Measurements from ENCODE around the gene RBMS1. TPM values are rescaled to one million over a fixed set of nuclear protein-coding genes. Genes with fewer than 3 reads are reported as not detected.

The RBMS1 gene
- total RNA-seq, 1 experiment from 2014 or later = 77.5 TPM

DNA sequence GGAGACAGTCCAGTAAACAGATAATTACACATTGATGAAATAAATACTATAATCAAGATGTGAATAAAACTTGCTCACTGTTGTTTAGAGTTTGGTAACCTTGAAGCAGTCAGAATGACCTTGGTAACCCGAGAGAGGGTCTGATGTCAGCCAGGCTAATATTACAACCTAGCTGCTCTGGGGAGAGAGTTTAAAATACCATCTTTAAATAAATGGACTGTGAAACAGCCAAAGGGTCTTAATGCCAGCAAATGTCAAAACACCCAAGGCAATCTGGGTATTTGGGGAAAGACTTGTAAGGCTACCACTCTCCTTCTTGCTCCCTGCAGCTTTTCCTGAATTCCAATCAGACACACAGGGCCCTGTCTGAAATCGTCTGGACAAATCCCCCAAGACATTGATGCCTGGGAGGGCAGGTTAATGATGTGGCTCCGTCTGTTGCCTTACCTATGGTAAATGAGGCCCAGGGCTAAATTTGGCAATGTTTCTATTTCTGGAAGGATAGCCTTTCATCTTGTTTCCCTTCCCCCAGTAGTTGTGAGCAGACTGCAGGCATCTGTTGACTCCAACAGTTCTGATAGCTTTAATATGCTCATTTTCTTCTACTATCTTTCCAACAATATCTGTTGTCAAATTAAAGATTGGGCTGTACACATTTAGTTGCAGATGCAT, 250.6 kb downstream of the RBMS1 start:
- H3K23me2 ChIP-seq (ENCODE audit: insufficient read length, low read depth, low read length, poor library complexity, severe bottlenecking) = no peaks in the 10 kb centered on the region
- no peak overlapping the region for H4K91ac ChIP-seq (ENCODE audit: insufficient read length, low read depth, low read length)
- H3K56ac ChIP-seq (ENCODE audit: insufficient read length, low read depth, low read length) = no peak overlapping the region
- H3K27me3 ChIP-seq (ENCODE audit: insufficient read depth, low read length) = no peaks in the 10 kb centered on the region; the same call in 1 of the 2 replicates
- no peak overlapping the region for H2BK15ac ChIP-seq (ENCODE audit: low read depth, low read length)
- no peak overlapping the region for H3K27ac ChIP-seq (ENCODE audit: insufficient read length, low read depth, low read length)
- no peak for DNase-seq
- no peak overlapping the region for H3K9ac ChIP-seq (ENCODE audit: extremely low read depth, insufficient read length, low read length)
- WGBS (ENCODE audit: extremely low coverage, insufficient read length, low lambda C conversion rate) = no CpG with 5 or more reads among the region's 3 CpGs
- no peak overlapping the region for H2AFZ ChIP-seq (ENCODE audit: low read length)
- H4K5ac ChIP-seq (ENCODE audit: insufficient read length, low read depth, low read length) = no peak overlapping the region
- no peak overlapping the region for H3K27ac Mint-ChIP-seq
- no peak overlapping the region for H3K23ac ChIP-seq (ENCODE audit: insufficient read length, low read depth, low read length)
- H3T11ph ChIP-seq (ENCODE audit: low read length) = no peak overlapping the region
- no peaks in the 10 kb centered on the region; a peak in 1 of 7 replicates for H3K36me3 Mint-ChIP-seq (ENCODE audit: insufficient read depth in 1 of 3, low read depth in 3 of 3)
- H3K14ac ChIP-seq (ENCODE audit: insufficient read depth, low read length) = no peak overlapping the region
- H3K4me2 ChIP-seq (ENCODE audit: insufficient read depth, insufficient read length, low read length) = no peak overlapping the region
- no peak overlapping the region for H3K4ac ChIP-seq (ENCODE audit: low read depth, low read length)
- no peaks in the 10 kb centered on the region for H4K20me1 ChIP-seq (ENCODE audit: control insufficient read depth, insufficient read depth, insufficient read length)
- H2BK5ac ChIP-seq (ENCODE audit: insufficient read length, low read length) = no peak overlapping the region
- no peak overlapping the region for H2AK5ac ChIP-seq (ENCODE audit: insufficient read length, low read length)
- no peaks in the 10 kb centered on the region for H3K4me1 ChIP-seq (ENCODE audit: insufficient read depth, low read length)
- no peaks in the 10 kb centered on the region; the same call in none of the 2 replicates for H3K27me3 Mint-ChIP-seq (ENCODE audit: low read depth)
- TF ChIP-seq, protein P1, sequence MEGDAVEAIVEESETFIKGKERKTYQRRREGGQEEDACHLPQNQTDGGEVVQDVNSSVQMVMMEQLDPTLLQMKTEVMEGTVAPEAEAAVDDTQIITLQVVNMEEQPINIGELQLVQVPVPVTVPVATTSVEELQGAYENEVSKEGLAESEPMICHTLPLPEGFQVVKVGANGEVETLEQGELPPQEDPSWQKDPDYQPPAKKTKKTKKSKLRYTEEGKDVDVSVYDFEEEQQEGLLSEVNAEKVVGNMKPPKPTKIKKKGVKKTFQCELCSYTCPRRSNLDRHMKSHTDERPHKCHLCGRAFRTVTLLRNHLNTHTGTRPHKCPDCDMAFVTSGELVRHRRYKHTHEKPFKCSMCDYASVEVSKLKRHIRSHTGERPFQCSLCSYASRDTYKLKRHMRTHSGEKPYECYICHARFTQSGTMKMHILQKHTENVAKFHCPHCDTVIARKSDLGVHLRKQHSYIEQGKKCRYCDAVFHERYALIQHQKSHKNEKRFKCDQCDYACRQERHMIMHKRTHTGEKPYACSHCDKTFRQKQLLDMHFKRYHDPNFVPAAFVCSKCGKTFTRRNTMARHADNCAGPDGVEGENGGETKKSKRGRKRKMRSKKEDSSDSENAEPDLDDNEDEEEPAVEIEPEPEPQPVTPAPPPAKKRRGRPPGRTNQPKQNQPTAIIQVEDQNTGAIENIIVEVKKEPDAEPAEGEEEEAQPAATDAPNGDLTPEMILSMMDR (conservative IDR thresholded peaks at IDR 0.05) = no peak
- H3K4me1 Mint-ChIP-seq = 0 out of 4 replicates have a peak, but pooled peaks cover 0 to 5% of the 10 kb centered on the region in 2 experiments
- H3K79me1 ChIP-seq (ENCODE audit: insufficient read depth, low read depth, low read length, poor library complexity, severe bottlenecking) = no peaks in the 10 kb centered on the region
- H2BK12ac ChIP-seq (ENCODE audit: insufficient read length, low read depth, low read length) = no peak overlapping the region
- no peak overlapping the region for H3K4me3 Mint-ChIP-seq
- H4K8ac ChIP-seq (replicated peaks; ENCODE audit: insufficient read length, low read depth, low read length) = no peak overlapping the region
- no peaks in the 10 kb centered on the region for H3K9me3 Mint-ChIP-seq
- H3K79me2 ChIP-seq (ENCODE audit: insufficient read depth, low read length) = no peaks in the 10 kb centered on the region
- no peak overlapping the region for H3K18ac ChIP-seq (ENCODE audit: insufficient read length, low read depth, low read length)
- H2BK120ac ChIP-seq (ENCODE audit: low read depth, low read length, poor library complexity, severe bottlenecking) = no peak overlapping the region
- no peak overlapping the region for H2BK20ac ChIP-seq (ENCODE audit: low read depth, low read length, poor library complexity, severe bottlenecking)
- no peaks in the 10 kb centered on the region for H3K9me3 ChIP-seq (ENCODE audit: control insufficient read depth, low read depth, low read length)

Measured in H9 (cell line).